ENCODE results near the gene DGKI.
A peak's percentile ranks its signal among the peaks of the same experiment; 100 is the strongest.

- TF ChIP-seq CTCF (conservative IDR thresholded peaks at IDR 0.05; ENCODE audit: low read length) (peak; percentile 53), EZH2phosphoT487 (IDR thresholded peaks at IDR 0.05; ENCODE audit: borderline replicate concordance, low read depth, low read length) (no peak)
Observed at GRCh38 chr7:137337902-137338301, 508.9 kb downstream of the DGKI start.
